LNCaP clone FGC (cell line): Measurements from ENCODE around the gene CPA4.
A peak's percentile ranks its signal among the peaks of the same experiment; 100 is the strongest.

Experiments
- DNase-seq: peaks from one replicate; pipeline ENCODE4 v3.0.0-alpha.2; 2011; ENCODE audit warnings: low read depth
- H3K4me3 ChIP-seq: 2 replicates; pipeline ENCODE4 v1.5.1; 2011; ENCODE audit warnings: mild to moderate bottlenecking, low read depth, low read length, control low read depth
- CTCF ChIP-seq: IDR thresholded peaks from 2 replicates; pipeline ENCODE4 v1.5.1; 2012; ENCODE audit warnings: mild to moderate bottlenecking; ENCODE audit not compliant: control insufficient read depth, insufficient read depth; ENCODE audit errors: extremely low read depth

The CPA4 gene

GRCh38 chr7:130365088-130365487 lies 72.1 kb downstream of the CPA4 start:
- no peak overlapping the region for H3K4me3 ChIP-seq
- DNase-seq, result no peak
- no peak for TF ChIP-seq CTCF

GRCh38 chr7:130365511-130366441 lies 72.8 kb downstream of the CPA4 start:
- no peak for TF ChIP-seq CTCF
- DNase-seq, result no peak
- H3K4me3 ChIP-seq, result no peak overlapping the region

GRCh38 chr7:130366564-130366963 lies 73.6 kb downstream of the CPA4 start:
- TF ChIP-seq CTCF, result no peak
- H3K4me3 ChIP-seq, result no peak overlapping the region
- DNase-seq, result no peak

GRCh38 chr7:130367088-130367755 lies 74.3 kb downstream of the CPA4 start:
- no peak for DNase-seq
- no peak for TF ChIP-seq CTCF
- no peak overlapping the region for H3K4me3 ChIP-seq

GRCh38 chr7:130367836-130368746 lies 75.1 kb downstream of the CPA4 start:
- no peak overlapping the region for H3K4me3 ChIP-seq
- TF ChIP-seq CTCF, result no peak
- DNase-seq, result no peak

- H3K4me3 ChIP-seq, result no peak overlapping the region
- TF ChIP-seq CTCF, result no peak
- peak; percentile 13 for DNase-seq
These were observed 76.2 kb downstream of the CPA4 start for GRCh38 chr7:130369110-130369711.
